ENCODE data around the gene ZNF500. TPM values are rescaled to one million over a fixed set of nuclear protein-coding genes. Genes with fewer than 3 reads are reported as not detected.

ZNF500 gene
- total and polyA plus RNA-seq, 2 of the 4 experiments (the other 2 are of a cell fraction): 4.5 to 5.9 TPM

DNA sequence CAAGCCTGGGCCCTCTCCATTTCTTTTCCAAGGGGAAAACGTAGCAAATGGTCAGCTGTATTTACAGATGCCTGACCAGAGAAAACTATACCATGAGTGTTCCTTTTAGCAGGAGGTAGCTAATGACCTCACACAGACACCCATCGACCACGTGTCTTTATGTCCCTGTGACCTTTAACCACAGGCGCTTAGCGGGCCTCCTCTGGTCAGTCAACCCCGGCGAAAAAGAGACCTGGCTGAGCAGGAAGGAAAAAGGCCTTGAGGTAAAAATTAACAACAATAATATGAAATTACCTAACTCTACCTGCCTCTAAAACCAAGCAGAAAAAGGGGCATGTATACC lies 64.5 kb downstream of the ZNF500 start:
- H3K4me1 ChIP-seq (ENCODE audit: control insufficient read depth, insufficient read depth, low read length): no peaks in the 10 kb centered on the region
- H2AK5ac ChIP-seq (ENCODE audit: low read depth, low read length): no peak overlapping the region
- H3K18ac ChIP-seq (ENCODE audit: low read depth, low read length): no peak overlapping the region
- H3K9me1 ChIP-seq (ENCODE audit: insufficient read depth, low read length): 0 out of 2 replicates have a peak, but pooled peaks cover 3% of the 10 kb centered on the region
- no peak overlapping the region for H3K23ac ChIP-seq (ENCODE audit: low read depth, low read length)
- no CpG with 5 or more reads among the region's 7 CpGs for WGBS, 2 experiments (ENCODE audit: extremely low coverage in 2 of 2, insufficient read length in 1 of 2)
- H4K20me1 ChIP-seq (ENCODE audit: insufficient read depth, low read length): 0 out of 2 replicates have a peak, but pooled peaks cover 3% of the 10 kb centered on the region
- peaks cover 0 to 10% of the 10 kb centered on the region in 2 experiments; a peak in 1 of 4 replicates for H3K79me1 ChIP-seq (ENCODE audit: low read depth in 1 of 2, low read length in 2 of 2)
- DNase-seq (no peak), ATAC-seq (ENCODE audit: low read depth) (no peak)
- no peak overlapping the region for H3K9ac ChIP-seq (ENCODE audit: low read depth, low read length)
- ChIA-PET CTCF (no interaction called here), POLR2A (ENCODE audit: unreplicated experiment) (no interaction called here)
- H2AFZ ChIP-seq (replicated peaks; ENCODE audit: low read length, poor library complexity): no peak overlapping the region
- H4K5ac ChIP-seq (ENCODE audit: low read depth, low read length): no peak overlapping the region
- in situ Hi-C loops (cut with MboI; ENCODE audit: low sequenced_read_pairs): no loop called here
- no peak overlapping the region for H4K8ac ChIP-seq (ENCODE audit: low read depth in 2 of 2, low read length in 2 of 2)
- TF ChIP-seq POLR2A (IDR thresholded peaks at IDR 0.05; ENCODE audit: low read depth, low read length): no peak
- no peak for TF ChIP-seq MXI1 (IDR thresholded peaks at IDR 0.05; ENCODE audit: borderline replicate concordance, low read depth, low read length)
- no peak for TF ChIP-seq ELK1 (IDR thresholded peaks at IDR 0.05; ENCODE audit: borderline replicate concordance, low read depth, low read length)
- no peak for TF ChIP-seq RFX5 (IDR thresholded peaks at IDR 0.05; ENCODE audit: low read depth, low read length)
- TF ChIP-seq SMC3 (IDR thresholded peaks at IDR 0.05; ENCODE audit: low read depth, low read length): no peak
- no peak for TF ChIP-seq CEBPB (IDR thresholded peaks at IDR 0.05; ENCODE audit: low read depth, low read length)
- no peak for TF ChIP-seq NFE2L2 (IDR thresholded peaks at IDR 0.05; ENCODE audit: low read depth, low read length)
- no peak for TF ChIP-seq RAD21 (IDR thresholded peaks at IDR 0.05; ENCODE audit: low read length)
- no peak for TF ChIP-seq CHD1 (IDR thresholded peaks at IDR 0.05; ENCODE audit: low read depth, low read length)
- no peak for TF ChIP-seq RCOR1 (IDR thresholded peaks at IDR 0.05; ENCODE audit: insufficient replicate concordance, low read length)
- TF ChIP-seq BHLHE40 (IDR thresholded peaks at IDR 0.05; ENCODE audit: low read depth, low read length): no peak
- dilution Hi-C loops (cut with HindIII; ENCODE audit: low sequenced_read_pairs, unreplicated experiment): no loop called here
- H3K14ac ChIP-seq (replicated peaks; ENCODE audit: low read depth, low read length): no peak overlapping the region
- no peak overlapping the region for H2BK15ac ChIP-seq (ENCODE audit: low read depth, low read length)
- no peak overlapping the region for H2BK120ac ChIP-seq (ENCODE audit: low read depth, low read length)
- H3K27ac ChIP-seq (ENCODE audit: insufficient read depth, low read length): no peak overlapping the region
- intact Hi-C loops (cut with micrococcal nuclease): no loop called here
- H2BK20ac ChIP-seq (ENCODE audit: low read depth, low read length): no peak overlapping the region
- H2AK9ac ChIP-seq (replicated peaks; ENCODE audit: low read depth, low read length, poor library complexity): peak overlapping the region; percentile 34
- H3K4ac ChIP-seq (ENCODE audit: low read depth, low read length): no peak overlapping the region
- H3K56ac ChIP-seq (ENCODE audit: extremely low read depth, insufficient read depth, low read length): no peak overlapping the region
- H3K36me3 ChIP-seq (ENCODE audit: control insufficient read depth, insufficient read depth, low read length): peaks cover 60% of the 10 kb centered on the region
- no peak overlapping the region for H3K4me2 ChIP-seq (ENCODE audit: low read depth, low read length)
- no peaks in the 10 kb centered on the region for H3K9me3 ChIP-seq (ENCODE audit: control insufficient read depth, insufficient read depth, low read length)
- no TSS peak for BruUV-seq (replicated peaks)
- H3K4me3 ChIP-seq (ENCODE audit: insufficient read depth, low read depth, low read length): no peak overlapping the region
- H3K27me3 ChIP-seq (ENCODE audit: control insufficient read depth, insufficient read depth, low read length): no peaks in the 10 kb centered on the region
- H2BK5ac ChIP-seq (ENCODE audit: low read depth, low read length, poor library complexity, severe bottlenecking): no peak overlapping the region
- H4K91ac ChIP-seq (ENCODE audit: insufficient read depth, low read depth, low read length): no peak overlapping the region
